Natural killer cell treated with Interleukin-12 subunit alpha and Interleukin-12 subunit beta and Interleukin-15 and Interleukin-18, amount 100 ng/mL, for 72 hours (primary cell): ENCODE measurements around the gene ATP8B2. TPM values are rescaled to one million over a fixed set of nuclear protein-coding genes. Genes with fewer than 3 reads are reported as not detected.

Experiments
- total RNA-seq, 2 donors: library from RNA; stranded (reverse); gene quantifications; one replicate each; pipeline ENCODE4 v1.2.3, GENCODE V29; 2022

ATP8B2 gene
- total RNA-seq, 2 donors from 2014 or later, result 29.2 to 60.6 TPM

Other genes starting within 250 kb of the ATP8B2 start
- under 1 TPM in 1 of 2 donors, not detected in 1; 0.24 TPM for gene NUP210L, start 170.5 kb upstream of the ATP8B2 start, total RNA-seq
- gene TPM3, start 133.4 kb upstream of the ATP8B2 start, total RNA-seq, result 100 to 1,000 TPM; 495 to 662 TPM
- not detected for gene CFAP141, start 119.2 kb upstream of the ATP8B2 start, total RNA-seq
- 100 to 1,000 TPM; 175 to 183 TPM for gene UBAP2L, start 104.6 kb upstream of the ATP8B2 start, total RNA-seq
- gene HAX1, start 52.9 kb upstream of the ATP8B2 start, total RNA-seq, result 100 to 1,000 TPM; 131 to 136 TPM
- gene AQP10, start 4.4 kb upstream of the ATP8B2 start, total RNA-seq, result not detected
- gene IL6R, start 79.8 kb downstream of the ATP8B2 start, total RNA-seq, result 1 to 10 TPM; 2.3 to 4.0 TPM
- gene TDRD10, start 176.7 kb downstream of the ATP8B2 start, total RNA-seq, result not detected
- gene SHE, start 176.9 kb downstream of the ATP8B2 start, total RNA-seq, result under 1 TPM in 1 of 2 donors, not detected in 1; 0.19 TPM
- gene UBE2Q1, start 233.1 kb downstream of the ATP8B2 start, total RNA-seq, result 100 to 1,000 TPM in 1 of 2 donors, 10 to 100 TPM in 1; 95.2 to 123 TPM
- not detected for gene CHRNB2, start 242.3 kb downstream of the ATP8B2 start, total RNA-seq